Measurements from ENCODE around the gene FAH. TPM values are rescaled to one million over a fixed set of nuclear protein-coding genes. Genes with fewer than 3 reads are reported as not detected.

Gene FAH
- total RNA-seq, 1 donor from 2014 or later = 8.3 TPM

- Histone ChIP-seq H3K4me3 (no peak overlapping the region), H3K27me3 (no peaks in the 10 kb centered on the region), H3F3A (ENCODE audit: low read depth) (no peaks in the 10 kb centered on the region), H3K9me3 (ENCODE audit: low read depth) (no peaks in the 10 kb centered on the region), H3K9ac (no peak overlapping the region), H3K27ac (no peak overlapping the region), H3K79me2 (ENCODE audit: low read depth) (no peaks in the 10 kb centered on the region), H4K20me1 (ENCODE audit: low read depth) (no peaks in the 10 kb centered on the region), H3K36me3 (no peaks in the 10 kb centered on the region), H3K4me1 (no peaks in the 10 kb centered on the region), H3K4me2 (no peak overlapping the region), H2AFZ (replicated peaks) (no peak overlapping the region)
- no peak for DNase-seq (ENCODE audit: low spot score)
- Mint-ChIP-seq H3K27ac (no peak overlapping the region), H3K9me3 (no peaks in the 10 kb centered on the region), H3K4me3 (no peak overlapping the region), H3K27me3 (ENCODE audit: insufficient read depth, low read depth) (peaks cover 2% of the 10 kb centered on the region), H3K36me3 (peaks cover 9% of the 10 kb centered on the region), H3K4me1 (no peaks in the 10 kb centered on the region)
- TF ChIP-seq EZH2phosphoT487 (IDR thresholded peaks at IDR 0.05) (no peak), EZH2 (IDR thresholded peaks at IDR 0.05) (no peak), CTCF (IDR thresholded peaks at IDR 0.05) (no peak)
Measured at GRCh38 chr15:80163897-80164296, 11.1 kb downstream of the FAH start.

- H3K27ac Mint-ChIP-seq = no peak overlapping the region
- no peaks in the 10 kb centered on the region for H3K27me3 ChIP-seq
Measured at GRCh38 chr15:80167936-80168335, 15.1 kb downstream of the FAH start.

GRCh38 chr15:80168421-80168820 lies 15.6 kb downstream of the FAH start:
- no peak for DNase-seq (ENCODE audit: low spot score)
- TF ChIP-seq EZH2phosphoT487 (IDR thresholded peaks at IDR 0.05) (no peak), EZH2 (IDR thresholded peaks at IDR 0.05) (no peak), CTCF (IDR thresholded peaks at IDR 0.05) (no peak)
- H3K27me3 Mint-ChIP-seq (ENCODE audit: insufficient read depth, low read depth) = peaks cover 4% of the 10 kb centered on the region
- H3K4me3 ChIP-seq = no peak overlapping the region
- no peaks in the 10 kb centered on the region for H3K27me3 ChIP-seq
- H3K4me3 Mint-ChIP-seq = no peak overlapping the region
- no peak overlapping the region for H3K9ac ChIP-seq
- H3F3A ChIP-seq (ENCODE audit: low read depth) = no peaks in the 10 kb centered on the region
- H3K27ac ChIP-seq = no peak overlapping the region
- no peaks in the 10 kb centered on the region for H3K9me3 Mint-ChIP-seq
- no peak overlapping the region for H3K27ac Mint-ChIP-seq
- no peaks in the 10 kb centered on the region for H3K79me2 ChIP-seq (ENCODE audit: low read depth)
- no peak overlapping the region for H3K4me2 ChIP-seq
- peaks cover 12% of the 10 kb centered on the region for H3K36me3 Mint-ChIP-seq
- no peaks in the 10 kb centered on the region for H3K36me3 ChIP-seq
- peaks cover 6% of the 10 kb centered on the region for H3K4me1 Mint-ChIP-seq
- no peaks in the 10 kb centered on the region for H4K20me1 ChIP-seq (ENCODE audit: low read depth)
- no peak overlapping the region for H2AFZ ChIP-seq (replicated peaks)
- no peaks in the 10 kb centered on the region for H3K9me3 ChIP-seq (ENCODE audit: low read depth)
- no peaks in the 10 kb centered on the region for H3K4me1 ChIP-seq

More at GRCh38 chr15:80167936-80168335, 15.1 kb downstream of the FAH start:
- H3K4me3 ChIP-seq = no peak overlapping the region
- no peaks in the 10 kb centered on the region for H3F3A ChIP-seq (ENCODE audit: low read depth)
- H3K36me3 ChIP-seq = no peaks in the 10 kb centered on the region
- H4K20me1 ChIP-seq (ENCODE audit: low read depth) = no peaks in the 10 kb centered on the region
- TF ChIP-seq EZH2 (IDR thresholded peaks at IDR 0.05) (no peak), CTCF (IDR thresholded peaks at IDR 0.05) (no peak), EZH2phosphoT487 (IDR thresholded peaks at IDR 0.05) (no peak)
- no peak overlapping the region for H3K9ac ChIP-seq
- no peaks in the 10 kb centered on the region for H3K9me3 Mint-ChIP-seq
- H2AFZ ChIP-seq (replicated peaks) = no peak overlapping the region
- DNase-seq (ENCODE audit: low spot score) = no peak
- no peaks in the 10 kb centered on the region for H3K79me2 ChIP-seq (ENCODE audit: low read depth)
- H3K27me3 Mint-ChIP-seq (ENCODE audit: insufficient read depth, low read depth) = peaks cover 3% of the 10 kb centered on the region
- no peak overlapping the region for H3K4me2 ChIP-seq
- no peaks in the 10 kb centered on the region for H3K9me3 ChIP-seq (ENCODE audit: low read depth)
- H3K4me3 Mint-ChIP-seq = no peak overlapping the region
- H3K27ac ChIP-seq = no peak overlapping the region
- H3K4me1 ChIP-seq = no peaks in the 10 kb centered on the region
- peaks cover 6% of the 10 kb centered on the region for H3K4me1 Mint-ChIP-seq
- H3K36me3 Mint-ChIP-seq = peaks cover 12% of the 10 kb centered on the region
